NB4 (cell line): Measurements from ENCODE around the gene CCDC27.

Source experiments
- CTCF ChIP-seq: IDR thresholded peaks from one replicate; pipeline ENCODE4 v1.5.1; 2012; ENCODE audit warnings: low read depth, low read length
- MYC ChIP-seq: IDR thresholded peaks from 2 replicates; pipeline ENCODE4 v1.6.1; 2011; ENCODE audit warnings: low read depth, low read length
- POLR2A ChIP-seq: IDR thresholded peaks from 2 replicates; pipeline ENCODE4 v1.6.1; 2011; ENCODE audit warnings: mild to moderate bottlenecking; ENCODE audit not compliant: insufficient read length; ENCODE audit errors: extremely low read depth
- TF ChIP-seq, protein P1 (sequence below): IDR thresholded peaks from 2 replicates; pipeline ENCODE4 v1.6.1; 2011; ENCODE audit warnings: low read depth, low read length

- TF ChIP-seq CTCF: no peak
- no peak for TF ChIP-seq MYC
- TF ChIP-seq, protein P1, sequence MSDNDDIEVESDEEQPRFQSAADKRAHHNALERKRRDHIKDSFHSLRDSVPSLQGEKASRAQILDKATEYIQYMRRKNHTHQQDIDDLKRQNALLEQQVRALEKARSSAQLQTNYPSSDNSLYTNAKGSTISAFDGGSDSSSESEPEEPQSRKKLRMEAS: no peak
- no peak for TF ChIP-seq POLR2A
These were observed 30.2 kb upstream of the CCDC27 start for GRCh38 chr1:3721955-3722465.
